ENCODE results near the gene ATP5F1E. TPM values are rescaled to one million over a fixed set of nuclear protein-coding genes. Genes with fewer than 3 reads are reported as not detected.
A peak's percentile ranks its signal among the peaks of the same experiment; 100 is the strongest.

The ATP5F1E gene
- total and polyA plus RNA-seq, 9 of the 15 experiments (the other 6 are each of a cell fraction or from before 2014, with no cell fraction given) = 60.3 to 162 (median 113) TPM

GRCh38 chr20:59063358-59064213 is 31.5 kb upstream of the ATP5F1E start (continued):
- TF ChIP-seq PRDM10 (IDR thresholded peaks at IDR 0.05; ENCODE audit: partially characterized antibody) = no peak
- peak; percentile 77 for TF ChIP-seq CBX2 (IDR thresholded peaks at IDR 0.05; ENCODE audit: insufficient read depth, low read length, poor library complexity, severe bottlenecking)
- TF ChIP-seq POLR2G (IDR thresholded peaks at IDR 0.05; ENCODE audit: low read depth, low read length) = no peak
- no peak for TF ChIP-seq ARID3A (IDR thresholded peaks at IDR 0.05; ENCODE audit: borderline replicate concordance, low read depth, low read length)
- no peak for TF ChIP-seq NR2C1 (IDR thresholded peaks at IDR 0.05)
- no peak for TF ChIP-seq NR2C1 (tag; IDR thresholded peaks at IDR 0.05)
- TF ChIP-seq, protein P1, sequence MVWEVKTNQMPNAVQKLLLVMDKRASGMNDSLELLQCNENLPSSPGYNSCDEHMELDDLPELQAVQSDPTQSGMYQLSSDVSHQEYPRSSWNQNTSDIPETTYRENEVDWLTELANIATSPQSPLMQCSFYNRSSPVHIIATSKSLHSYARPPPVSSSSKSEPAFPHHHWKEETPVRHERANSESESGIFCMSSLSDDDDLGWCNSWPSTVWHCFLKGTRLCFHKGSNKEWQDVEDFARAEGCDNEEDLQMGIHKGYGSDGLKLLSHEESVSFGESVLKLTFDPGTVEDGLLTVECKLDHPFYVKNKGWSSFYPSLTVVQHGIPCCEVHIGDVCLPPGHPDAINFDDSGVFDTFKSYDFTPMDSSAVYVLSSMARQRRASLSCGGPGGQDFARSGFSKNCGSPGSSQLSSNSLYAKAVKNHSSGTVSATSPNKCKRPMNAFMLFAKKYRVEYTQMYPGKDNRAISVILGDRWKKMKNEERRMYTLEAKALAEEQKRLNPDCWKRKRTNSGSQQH (CRISPR knock-in tag; IDR thresholded peaks at IDR 0.05) = no peak
- TF ChIP-seq, protein P2, sequence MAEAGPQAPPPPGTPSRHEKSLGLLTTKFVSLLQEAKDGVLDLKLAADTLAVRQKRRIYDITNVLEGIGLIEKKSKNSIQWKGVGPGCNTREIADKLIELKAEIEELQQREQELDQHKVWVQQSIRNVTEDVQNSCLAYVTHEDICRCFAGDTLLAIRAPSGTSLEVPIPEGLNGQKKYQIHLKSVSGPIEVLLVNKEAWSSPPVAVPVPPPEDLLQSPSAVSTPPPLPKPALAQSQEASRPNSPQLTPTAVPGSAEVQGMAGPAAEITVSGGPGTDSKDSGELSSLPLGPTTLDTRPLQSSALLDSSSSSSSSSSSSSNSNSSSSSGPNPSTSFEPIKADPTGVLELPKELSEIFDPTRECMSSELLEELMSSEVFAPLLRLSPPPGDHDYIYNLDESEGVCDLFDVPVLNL (CRISPR knock-in tag; IDR thresholded peaks at IDR 0.05; ENCODE audit: low read depth) = no peak
- no peak for TF ChIP-seq FOXP4 (CRISPR knock-in tag; IDR thresholded peaks at IDR 0.05; ENCODE audit: borderline replicate concordance)
- no peak for TF ChIP-seq SIRT6 (IDR thresholded peaks at IDR 0.05; ENCODE audit: low read depth, low read length)
- TF ChIP-seq TEAD4 (IDR thresholded peaks at IDR 0.05; ENCODE audit: low read length) = peak; percentile 38; the same call in 1 of the 2 replicates
- no peak for TF ChIP-seq TEAD4 (CRISPR knock-in tag; IDR thresholded peaks at IDR 0.05; ENCODE audit: borderline replicate concordance)
- TF ChIP-seq, protein P3, sequence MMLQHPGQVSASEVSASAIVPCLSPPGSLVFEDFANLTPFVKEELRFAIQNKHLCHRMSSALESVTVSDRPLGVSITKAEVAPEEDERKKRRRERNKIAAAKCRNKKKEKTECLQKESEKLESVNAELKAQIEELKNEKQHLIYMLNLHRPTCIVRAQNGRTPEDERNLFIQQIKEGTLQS (IDR thresholded peaks at IDR 0.05) = peak; percentile 75
- TF ChIP-seq, protein P3 (CRISPR knock-in tag; conservative IDR thresholded peaks at IDR 0.05) = no peak
